ENCODE measurements around the gene HNF4A. TPM values are rescaled to one million over a fixed set of nuclear protein-coding genes. Genes with fewer than 3 reads are reported as not detected.

HNF4A gene
- total RNA-seq, 3 donors from 2014 or later, result 125 to 332 (median 237) TPM

GRCh38 chr20:44412402-44413144 is 57.1 kb downstream of the HNF4A start:
- Histone ChIP-seq H3K36me3 (ENCODE audit: low read depth) (no peaks in the 10 kb centered on the region), H3K4me1 (ENCODE audit: low read depth) (peaks cover 25% of the 10 kb centered on the region), H3K9me3 (no peaks in the 10 kb centered on the region), H3K4me3 (no peak overlapping the region)
- intact Hi-C loops (cut with DNase I, micrococcal nuclease), result no loop called here
- ATAC-seq, result peak; percentile 4
- no peak for DNase-seq
- no peak for TF ChIP-seq CTCF (IDR thresholded peaks at IDR 0.05)

GRCh38 chr20:44413575-44414345 is 58.3 kb downstream of the HNF4A start:
- DNase-seq (no peak), ATAC-seq (no peak)
- no peaks in the 10 kb centered on the region for H3K36me3 ChIP-seq (ENCODE audit: low read depth)
- H3K9me3 ChIP-seq, result no peaks in the 10 kb centered on the region
- peaks cover 21% of the 10 kb centered on the region for H3K4me1 ChIP-seq (ENCODE audit: low read depth)
- intact Hi-C loops (cut with DNase I, micrococcal nuclease), result no loop called here
- no peak for TF ChIP-seq CTCF (IDR thresholded peaks at IDR 0.05)
- no peak overlapping the region for H3K4me3 ChIP-seq

- intact Hi-C loops (cut with DNase I, micrococcal nuclease), result no loop called here
- Histone ChIP-seq H3K36me3 (ENCODE audit: low read depth) (no peaks in the 10 kb centered on the region), H3K4me1 (ENCODE audit: low read depth) (peaks cover 19% of the 10 kb centered on the region), H3K4me3 (no peak overlapping the region), H3K9me3 (no peaks in the 10 kb centered on the region)
- no peak for ATAC-seq
- no peak for TF ChIP-seq CTCF (IDR thresholded peaks at IDR 0.05)
- DNase-seq, result no peak
Observed at GRCh38 chr20:44414346-44414714, 58.8 kb downstream of the HNF4A start.

- H3K4me3 ChIP-seq, result no peak overlapping the region
- ATAC-seq (no peak), DNase-seq (no peak)
- intact Hi-C loops (cut with DNase I, micrococcal nuclease), result no loop called here
- H3K36me3 ChIP-seq (ENCODE audit: low read depth), result no peaks in the 10 kb centered on the region
- H3K4me1 ChIP-seq (ENCODE audit: low read depth), result peaks cover 16% of the 10 kb centered on the region
- TF ChIP-seq CTCF (IDR thresholded peaks at IDR 0.05), result no peak
- H3K9me3 ChIP-seq, result no peaks in the 10 kb centered on the region
Observed at GRCh38 chr20:44414808-44415207, 59.3 kb downstream of the HNF4A start.

GRCh38 chr20:44415833-44416715 is 60.6 kb downstream of the HNF4A start:
- no peaks in the 10 kb centered on the region for H3K9me3 ChIP-seq
- no peaks in the 10 kb centered on the region for H3K36me3 ChIP-seq (ENCODE audit: low read depth)
- peaks cover 6% of the 10 kb centered on the region for H3K4me1 ChIP-seq (ENCODE audit: low read depth)
- intact Hi-C loops (cut with DNase I, micrococcal nuclease), result no loop called here
- no peak for TF ChIP-seq CTCF (IDR thresholded peaks at IDR 0.05)
- ATAC-seq (no peak), DNase-seq (no peak)
- no peak overlapping the region for H3K4me3 ChIP-seq

Data from mucosa of descending colon (tissue), 3 donors.